ENCODE results near the gene PUS3.

The PUS3 gene

GRCh38 chr11:125926682-125927081, 23.7 kb upstream of the PUS3 start:
- TF ChIP-seq, protein P1, sequence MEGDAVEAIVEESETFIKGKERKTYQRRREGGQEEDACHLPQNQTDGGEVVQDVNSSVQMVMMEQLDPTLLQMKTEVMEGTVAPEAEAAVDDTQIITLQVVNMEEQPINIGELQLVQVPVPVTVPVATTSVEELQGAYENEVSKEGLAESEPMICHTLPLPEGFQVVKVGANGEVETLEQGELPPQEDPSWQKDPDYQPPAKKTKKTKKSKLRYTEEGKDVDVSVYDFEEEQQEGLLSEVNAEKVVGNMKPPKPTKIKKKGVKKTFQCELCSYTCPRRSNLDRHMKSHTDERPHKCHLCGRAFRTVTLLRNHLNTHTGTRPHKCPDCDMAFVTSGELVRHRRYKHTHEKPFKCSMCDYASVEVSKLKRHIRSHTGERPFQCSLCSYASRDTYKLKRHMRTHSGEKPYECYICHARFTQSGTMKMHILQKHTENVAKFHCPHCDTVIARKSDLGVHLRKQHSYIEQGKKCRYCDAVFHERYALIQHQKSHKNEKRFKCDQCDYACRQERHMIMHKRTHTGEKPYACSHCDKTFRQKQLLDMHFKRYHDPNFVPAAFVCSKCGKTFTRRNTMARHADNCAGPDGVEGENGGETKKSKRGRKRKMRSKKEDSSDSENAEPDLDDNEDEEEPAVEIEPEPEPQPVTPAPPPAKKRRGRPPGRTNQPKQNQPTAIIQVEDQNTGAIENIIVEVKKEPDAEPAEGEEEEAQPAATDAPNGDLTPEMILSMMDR (IDR thresholded peaks at IDR 0.05; ENCODE audit: control insufficient read depth, insufficient read depth, low read depth, low read length, missing control alignments) = no peak
- H3K4me3 ChIP-seq (ENCODE audit: control insufficient read depth, low read depth, low read length) = no peak overlapping the region
- no peak for DNase-seq (ENCODE audit: low read depth)

GRCh38 chr11:125925804-125926203, 22.8 kb upstream of the PUS3 start:
- H3K4me3 ChIP-seq (ENCODE audit: control insufficient read depth, low read depth, low read length) = no peak overlapping the region
- no peak for DNase-seq (ENCODE audit: low read depth)
- TF ChIP-seq, protein P1 (IDR thresholded peaks at IDR 0.05; ENCODE audit: control insufficient read depth, insufficient read depth, low read depth, low read length, missing control alignments) = no peak

DNA sequence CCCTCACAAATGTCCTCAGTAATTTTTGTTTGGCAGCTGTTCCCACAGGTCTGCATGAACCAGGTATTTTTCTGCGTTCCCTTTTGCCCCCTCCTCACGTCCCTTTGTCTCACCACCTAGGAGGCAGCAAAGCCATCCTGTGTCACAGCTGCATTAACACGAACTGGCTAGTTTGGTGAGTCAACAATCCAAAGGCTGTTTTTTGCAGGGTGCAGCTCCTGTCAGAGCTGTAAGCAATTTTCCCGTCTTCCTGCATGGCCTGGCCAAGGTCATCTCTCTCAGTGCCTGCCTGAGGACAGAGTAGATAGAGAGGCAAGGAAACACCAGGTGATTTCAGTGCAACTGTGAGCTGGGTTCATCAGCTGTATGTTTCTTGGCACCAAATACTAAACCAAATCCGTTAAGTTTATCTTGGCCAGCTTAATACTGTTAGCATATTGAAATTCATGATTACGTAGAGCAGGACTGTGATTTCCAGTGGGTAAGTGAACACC, 22.3 kb upstream of the PUS3 start:
- no peak overlapping the region for H3K4me3 ChIP-seq (ENCODE audit: control insufficient read depth, low read depth, low read length)
- DNase-seq (ENCODE audit: low read depth) = no peak
- TF ChIP-seq, protein P1 (IDR thresholded peaks at IDR 0.05; ENCODE audit: control insufficient read depth, insufficient read depth, low read depth, low read length, missing control alignments) = no peak

- TF ChIP-seq, protein P1 (IDR thresholded peaks at IDR 0.05; ENCODE audit: control insufficient read depth, insufficient read depth, low read depth, low read length, missing control alignments) = no peak
- H3K4me3 ChIP-seq (ENCODE audit: control insufficient read depth, low read depth, low read length) = no peak overlapping the region
- no peak for DNase-seq (ENCODE audit: low read depth)
Observed at GRCh38 chr11:125924384-125925007, 21.5 kb upstream of the PUS3 start.

DNA sequence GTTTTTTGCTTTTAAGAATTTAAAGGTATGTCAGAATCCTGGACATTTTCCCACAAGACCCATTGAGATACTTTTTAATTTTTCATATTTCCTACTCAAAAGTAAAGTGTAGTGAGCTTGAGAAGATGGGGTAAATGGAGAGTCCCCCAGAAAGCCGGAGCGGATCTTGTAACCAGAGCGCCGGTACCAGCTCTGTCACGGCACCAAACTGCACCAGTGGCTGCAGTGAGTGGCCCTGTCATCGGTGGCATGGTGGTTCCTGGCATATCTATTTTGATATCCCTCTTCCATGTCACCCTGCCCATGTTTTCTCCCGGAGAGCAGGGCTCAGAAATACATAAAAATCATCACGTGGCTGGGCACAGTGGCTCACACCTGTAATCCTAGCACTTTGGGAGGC, 20.6 kb upstream of the PUS3 start:
- no peak for DNase-seq (ENCODE audit: low read depth)
- TF ChIP-seq, protein P1 (IDR thresholded peaks at IDR 0.05; ENCODE audit: control insufficient read depth, insufficient read depth, low read depth, low read length, missing control alignments) = no peak
- no peak overlapping the region for H3K4me3 ChIP-seq (ENCODE audit: control insufficient read depth, low read depth, low read length)

- H3K4me3 ChIP-seq (ENCODE audit: control insufficient read depth, low read depth, low read length) = no peak overlapping the region
- TF ChIP-seq, protein P1 (IDR thresholded peaks at IDR 0.05; ENCODE audit: control insufficient read depth, insufficient read depth, low read depth, low read length, missing control alignments) = peak; percentile 87
- peak; percentile 27 for DNase-seq (ENCODE audit: low read depth)
Observed at GRCh38 chr11:125923012-125923579, 20.1 kb upstream of the PUS3 start.
